H9 (cell line): ENCODE measurements around the gene GYPB. TPM values are rescaled to one million over a fixed set of nuclear protein-coding genes. Genes with fewer than 3 reads are reported as not detected.
"Not testable (repeated sequence)": the region's sequence is repeated elsewhere in the genome, so short reads cannot be mapped to it uniquely, and the experiment has no call there.

ENCODE experiments used
- DNase-seq: peaks from one replicate; pipeline ENCODE4 v3.0.0-alpha.2; 2017
- H2AFZ ChIP-seq: one replicate; pipeline ENCODE4 v1.6.1; 2013; ENCODE audit warnings: mild to moderate bottlenecking, low read length, control low read depth, moderate library complexity
- H2AK5ac ChIP-seq: 2 replicates; pipeline ENCODE4 v1.6.1; 2013; ENCODE audit warnings: low read length, control low read depth, mixed read lengths; ENCODE audit not compliant: insufficient read length
- H2BK120ac ChIP-seq: one replicate; pipeline ENCODE4 v1.6.1; 2013; ENCODE audit warnings: low read depth, mild to moderate bottlenecking, low read length, control low read depth, inconsistent platforms; ENCODE audit not compliant: poor library complexity, severe bottlenecking
- H2BK12ac ChIP-seq: 2 replicates; pipeline ENCODE4 v1.6.1; 2013; ENCODE audit warnings: low read length, control low read depth, mixed read lengths, low read depth; ENCODE audit not compliant: insufficient read length
- H2BK15ac ChIP-seq: 2 replicates; pipeline ENCODE4 v1.6.1; 2013; ENCODE audit warnings: low read depth, low read length, control low read depth
- H2BK20ac ChIP-seq: one replicate; pipeline ENCODE4 v1.6.1; 2013; ENCODE audit warnings: low read depth, mild to moderate bottlenecking, low read length, control low read depth, inconsistent platforms; ENCODE audit not compliant: poor library complexity, severe bottlenecking
- H2BK5ac ChIP-seq: 2 replicates; pipeline ENCODE4 v1.6.1; 2013; ENCODE audit warnings: low read length, control low read depth, mixed read lengths; ENCODE audit not compliant: insufficient read length
- H3K14ac ChIP-seq: 2 replicates; pipeline ENCODE4 v1.6.1; 2013; ENCODE audit warnings: low read length, control low read depth; ENCODE audit not compliant: insufficient read depth
- H3K18ac ChIP-seq: 2 replicates; pipeline ENCODE4 v1.6.1; 2013; ENCODE audit warnings: low read depth, mild to moderate bottlenecking, mixed read lengths, low read length, control low read depth; ENCODE audit not compliant: insufficient read length
- H3K23ac ChIP-seq: 2 replicates; pipeline ENCODE4 v1.6.1; 2013; ENCODE audit warnings: low read length, control low read depth, mixed read lengths, low read depth; ENCODE audit not compliant: insufficient read length
- H3K23me2 ChIP-seq: 2 replicates; pipeline ENCODE4 v1.6.1; 2013; ENCODE audit warnings: low read depth, mild to moderate bottlenecking, mixed read lengths, low read length, control low read depth; ENCODE audit not compliant: insufficient read length, poor library complexity, severe bottlenecking
- H3K27ac ChIP-seq: 2 replicates; pipeline ENCODE4 v1.5.1; 2013; ENCODE audit warnings: low read length, control low read depth, mixed read lengths, low read depth; ENCODE audit not compliant: insufficient read length
- H3K27me3 ChIP-seq: 2 replicates; pipeline ENCODE4 v1.6.1; 2013; ENCODE audit warnings: low read length, control low read depth, inconsistent platforms; ENCODE audit not compliant: insufficient read depth
- H3K4ac ChIP-seq: 2 replicates; pipeline ENCODE4 v1.6.1; 2013; ENCODE audit warnings: low read depth, mild to moderate bottlenecking, control low read depth, inconsistent platforms, low read length, moderate library complexity
- H3K4me1 ChIP-seq: 2 replicates; pipeline ENCODE4 v1.6.1; 2013; ENCODE audit warnings: low read length, control low read depth, inconsistent platforms; ENCODE audit not compliant: insufficient read depth
- H3K4me2 ChIP-seq: 2 replicates; pipeline ENCODE4 v1.6.1; 2013; ENCODE audit warnings: low read length, control low read depth, mixed read lengths; ENCODE audit not compliant: insufficient read length, insufficient read depth
- H3K56ac ChIP-seq: 2 replicates; pipeline ENCODE4 v1.6.1; 2013; ENCODE audit warnings: low read depth, mild to moderate bottlenecking, mixed read lengths, low read length, control low read depth; ENCODE audit not compliant: insufficient read length
- H3K79me1 ChIP-seq: 2 replicates; pipeline ENCODE4 v1.6.1; 2013; ENCODE audit warnings: low read depth, mild to moderate bottlenecking, moderate library complexity, low read length, control low read depth, inconsistent platforms; ENCODE audit not compliant: insufficient read depth, poor library complexity, severe bottlenecking
- H3K79me2 ChIP-seq: 2 replicates; pipeline ENCODE4 v1.6.1; 2013; ENCODE audit warnings: low read length, control low read depth, inconsistent platforms; ENCODE audit not compliant: insufficient read depth
- H3K9ac ChIP-seq: 2 replicates; pipeline ENCODE4 v1.6.1; 2013; ENCODE audit warnings: low read length, control low read depth, mixed read lengths; ENCODE audit not compliant: insufficient read length; ENCODE audit errors: extremely low read depth
- H3K9me3 ChIP-seq: one replicate; pipeline ENCODE4 v1.6.1; 2013; ENCODE audit warnings: low read depth, low read length, inconsistent platforms; ENCODE audit not compliant: control insufficient read depth
- H3T11ph ChIP-seq: one replicate; pipeline ENCODE4 v1.6.1; 2013; ENCODE audit warnings: mild to moderate bottlenecking, low read length, control low read depth, inconsistent platforms
- H4K20me1 ChIP-seq: one replicate; pipeline ENCODE4 v1.6.1; 2013; ENCODE audit not compliant: control insufficient read depth, insufficient read length, insufficient read depth
- H4K5ac ChIP-seq: 2 replicates; pipeline ENCODE4 v1.6.1; 2013; ENCODE audit warnings: low read depth, mild to moderate bottlenecking, mixed read lengths, low read length, control low read depth; ENCODE audit not compliant: insufficient read length
- H4K8ac ChIP-seq: replicated peaks from 2 replicates; pipeline ENCODE4 v1.6.1; 2013; ENCODE audit warnings: low read length, control low read depth, mixed read lengths, low read depth; ENCODE audit not compliant: insufficient read length
- H4K91ac ChIP-seq: 2 replicates; pipeline ENCODE4 v1.6.1; 2013; ENCODE audit warnings: low read depth, mild to moderate bottlenecking, moderate library complexity, mixed read lengths, low read length, control low read depth; ENCODE audit not compliant: insufficient read length
- H3K27ac Mint-ChIP-seq, 3 experiments: 2 replicates in 2 of 3; 3 replicates in 1 of 3; pipeline ENCODE4 v1.8.0; 2020 to 2021; ENCODE audit warnings: mixed read lengths in 3 of 3, mild to moderate bottlenecking in 1 of 3, moderate library complexity in 1 of 3
- H3K27me3 Mint-ChIP-seq: 2 replicates; pipeline ENCODE4 v1.8.0; 2021; ENCODE audit warnings: low read depth, mild to moderate bottlenecking, moderate library complexity, mixed read lengths
- H3K36me3 Mint-ChIP-seq, 3 experiments: 2 replicates in 2 of 3; 3 replicates in 1 of 3; pipeline ENCODE4 v1.8.0; 2020 to 2021; ENCODE audit warnings: low read depth in 3 of 3, mixed read lengths in 3 of 3; ENCODE audit not compliant: insufficient read depth in 1 of 3
- H3K4me1 Mint-ChIP-seq, 2 experiments: 2 replicates each; pipeline ENCODE4 v1.8.0; 2020; ENCODE audit warnings: mixed read lengths in 2 of 2
- H3K4me3 Mint-ChIP-seq, 2 experiments: 2 replicates in 1 of 2; 3 replicates in 1 of 2; pipeline ENCODE4 v1.8.0; 2020 to 2021; ENCODE audit warnings: mild to moderate bottlenecking in 2 of 2, mixed read lengths in 2 of 2, moderate library complexity in 1 of 2
- H3K9me3 Mint-ChIP-seq, 2 experiments: 2 replicates in 1 of 2; 3 replicates in 1 of 2; pipeline ENCODE4 v1.8.0; 2020; ENCODE audit warnings: mild to moderate bottlenecking in 2 of 2, mixed read lengths in 2 of 2, moderate library complexity in 1 of 2
- WGBS: extraction: QIAGEN DNeasy Blood & Tissue Kit; methylation state at CpG from one replicate; pipeline ENCODE4 v1.1.7; 2013; ENCODE audit warnings: missing lambda C conversion rate, low lambda C conversion rate, mixed read lengths; ENCODE audit not compliant: insufficient read length; ENCODE audit errors: extremely low coverage; 5-methylcytosine and 5-hydroxymethylcytosine counted together
- long read RNA-seq: library from polyadenylated mRNA; unstranded; transcript quantifications from one replicate; pipeline ENCODE4 v2.0.0, GENCODE V29; 2020
- total RNA-seq: library from RNA; stranded (reverse); gene quantifications from 2 replicates; pipeline ENCODE4 v1.2.1, GENCODE V29; 2021

The GYPB gene
- not detected in 2 replicates for total RNA-seq
- long read RNA-seq = 0 reads

DNA sequence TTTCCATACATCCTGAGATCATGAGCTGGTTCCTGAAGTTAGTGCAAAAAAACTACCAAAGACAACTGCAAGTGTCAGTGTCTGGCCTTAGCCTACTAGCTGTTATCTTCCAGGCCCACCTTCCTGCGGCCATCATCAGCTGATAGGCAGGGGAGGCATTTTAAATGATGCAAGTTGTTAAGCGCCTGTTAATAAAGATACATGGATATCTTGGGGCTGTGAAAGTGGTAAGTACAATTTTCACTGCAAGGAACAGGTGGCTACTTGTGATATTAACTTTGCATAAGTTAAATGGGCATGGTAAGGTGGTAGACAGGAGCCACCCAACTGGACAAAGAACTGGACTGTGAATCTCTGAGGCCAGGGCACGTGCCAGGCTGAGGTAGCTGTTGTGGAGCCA lies at the start of gene GYPB:
Gene GYPB, minus strand, starts transcription at position 104 of the 400 bp plus-strand sequence. Its CDS starts 93 bp downstream, at position 11.
- H4K8ac ChIP-seq, H3K14ac ChIP-seq, H2AK5ac ChIP-seq, H3K4me3 Mint-ChIP-seq, H3K36me3 Mint-ChIP-seq, H3K4me2 ChIP-seq, H3K18ac ChIP-seq, H2BK120ac ChIP-seq, H2BK20ac ChIP-seq, H3K27me3 Mint-ChIP-seq, H3K9me3 Mint-ChIP-seq, H3K4me1 ChIP-seq, H3K4ac ChIP-seq, H3K56ac ChIP-seq, H3K4me1 Mint-ChIP-seq, H3K23ac ChIP-seq, H4K91ac ChIP-seq, H3K79me2 ChIP-seq, H3K27me3 ChIP-seq, H3K27ac ChIP-seq, H3K23me2 ChIP-seq, H2AFZ ChIP-seq, H2BK12ac ChIP-seq, H3K9ac ChIP-seq, H4K20me1 ChIP-seq, H3K9me3 ChIP-seq, H3T11ph ChIP-seq, H3K79me1 ChIP-seq, H4K5ac ChIP-seq, H2BK5ac ChIP-seq, H2BK15ac ChIP-seq, H3K27ac Mint-ChIP-seq, DNase-seq: not testable (repeated sequence)
- no CpG with 5 or more reads among the region's 3 CpGs for WGBS

DNA sequence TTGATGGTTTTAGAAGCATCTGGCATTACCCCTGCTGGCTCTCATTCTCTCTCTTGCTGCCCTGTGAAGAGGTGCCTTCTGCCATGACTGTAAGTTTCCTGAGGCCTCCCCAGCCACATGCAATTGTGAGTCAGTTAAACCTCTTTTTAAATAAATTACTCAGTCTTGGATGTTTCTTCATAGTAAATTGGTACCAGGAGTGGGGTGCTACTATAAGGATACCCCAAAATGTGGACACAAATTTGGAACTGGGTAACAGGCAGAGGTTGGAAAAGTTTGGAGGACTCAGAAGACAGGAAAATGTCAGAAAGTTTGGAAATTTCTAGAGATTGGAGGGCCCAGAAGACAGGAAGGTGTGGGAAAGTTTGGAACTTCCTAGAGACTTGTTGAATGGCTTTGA lies 42.4 kb upstream of the GYPB start:
- H3K9ac ChIP-seq, H3K9me3 ChIP-seq, H3K56ac ChIP-seq, H3K18ac ChIP-seq, H4K8ac ChIP-seq, H3K23ac ChIP-seq, H4K5ac ChIP-seq, H2BK20ac ChIP-seq, H3K4me1 ChIP-seq, H3K27ac ChIP-seq, H2AFZ ChIP-seq, H3K27me3 Mint-ChIP-seq, H3T11ph ChIP-seq, H4K20me1 ChIP-seq, H3K4ac ChIP-seq, H2BK15ac ChIP-seq, H2AK5ac ChIP-seq, DNase-seq, H3K79me1 ChIP-seq, H3K4me1 Mint-ChIP-seq, H4K91ac ChIP-seq, H3K4me3 Mint-ChIP-seq, H3K23me2 ChIP-seq, H3K4me2 ChIP-seq, H3K79me2 ChIP-seq, H2BK5ac ChIP-seq, H3K14ac ChIP-seq, H2BK120ac ChIP-seq, H2BK12ac ChIP-seq, H3K27me3 ChIP-seq, H3K27ac Mint-ChIP-seq: not testable (repeated sequence)
- Mint-ChIP-seq H3K36me3 (peaks cover 5 to 13% (median 12%) of the 10 kb centered on the region in 3 experiments), H3K9me3 (peaks cover 16 to 19% of the 10 kb centered on the region in 2 experiments)
